Kidney capillary endothelial cell (primary cell): ENCODE data around the gene HOXB8.

ENCODE experiments used
- DNase-seq: peaks from one replicate; pipeline ENCODE4 v3.0.0-alpha.2; 2018; ENCODE audit warnings: low spot score

HOXB8 gene

GRCh38 chr17:48624544-48625494, 9.7 kb upstream of the HOXB8 start:
- DNase-seq, result peak; percentile 31

GRCh38 chr17:48624118-48624517, 9.0 kb upstream of the HOXB8 start:
- no peak for DNase-seq

GRCh38 chr17:48623583-48623982, 8.5 kb upstream of the HOXB8 start:
- DNase-seq, result no peak

- no peak for DNase-seq
Measured at GRCh38 chr17:48622857-48623256, 7.8 kb upstream of the HOXB8 start.

- DNase-seq, result no peak
Measured at GRCh38 chr17:48621410-48622392, 6.6 kb upstream of the HOXB8 start.

- DNase-seq, result no peak
Measured at GRCh38 chr17:48620461-48621139, 5.5 kb upstream of the HOXB8 start.

- DNase-seq, result no peak
Measured at GRCh38 chr17:48619826-48620449, 4.8 kb upstream of the HOXB8 start.

- peak; percentile 90 for DNase-seq
Measured at GRCh38 chr17:48618256-48618896, 3.3 kb upstream of the HOXB8 start.

GRCh38 chr17:48617471-48618255, 2.6 kb upstream of the HOXB8 start:
- DNase-seq, result no peak

- DNase-seq, result no peak
Measured at GRCh38 chr17:48616717-48617470, 1.8 kb upstream of the HOXB8 start.

- no peak for DNase-seq
Measured at GRCh38 chr17:48615963-48616716, 1.0 kb upstream of the HOXB8 start.

- no peak for DNase-seq
Measured at GRCh38 chr17:48613862-48614694, 1.0 kb downstream of the HOXB8 start.

GRCh38 chr17:48612854-48613691, 2.0 kb downstream of the HOXB8 start:
- DNase-seq, result no peak

- DNase-seq, result no peak
Measured at GRCh38 chr17:48612456-48612853, 2.6 kb downstream of the HOXB8 start.

- DNase-seq, result no peak
Measured at GRCh38 chr17:48611681-48612455, 3.2 kb downstream of the HOXB8 start.

GRCh38 chr17:48611213-48611612, 3.9 kb downstream of the HOXB8 start:
- no peak for DNase-seq
